ENCODE results near the gene TBX2. TPM values are rescaled to one million over a fixed set of nuclear protein-coding genes. Genes with fewer than 3 reads are reported as not detected.

Gene TBX2
- total and polyA plus RNA-seq, 10 of the 15 experiments (the other 5 are each of a cell fraction or from before 2014, with no cell fraction given), result 0.13 TPM; not detected in 9

GRCh38 chr17:61420052-61420451, 20.4 kb downstream of the TBX2 start:
- RAD21 ChIA-PET (ENCODE audit: unreplicated experiment), result interaction anchor here (0.6 to 1.1 kb wide), 2 partner anchors 46 to 417 kb away, joined by 3 to 4 read pairs; no protein-coding TSS in a partner anchor
- 17% methylated on average over 4 of the region's 4 CpGs for WGBS (ENCODE audit: insufficient coverage, insufficient replicate concordance, low lambda C conversion rate, missing lambda C conversion rate)
- Histone ChIP-seq H3K4me3 (no peak overlapping the region), H3K9me3 (replicated peaks; ENCODE audit: control insufficient read depth, insufficient read depth, low read length) (no peaks in the 10 kb centered on the region), H3K27ac (ENCODE audit: control insufficient read depth, insufficient read depth) (no peak overlapping the region), H2AFZ (ENCODE audit: control insufficient read depth, low read depth, low read length) (no peak overlapping the region), H4K20me1 (ENCODE audit: control insufficient read depth, insufficient read depth) (no peaks in the 10 kb centered on the region), H3K79me2 (ENCODE audit: control insufficient read depth, insufficient read depth, low read length) (no peaks in the 10 kb centered on the region), H3K4me1 (ENCODE audit: control insufficient read depth, insufficient read depth, low read length) (no peaks in the 10 kb centered on the region), H3K4me2 (ENCODE audit: control insufficient read depth, insufficient read depth) (no peak overlapping the region), H3K9ac (ENCODE audit: control insufficient read depth, insufficient read depth, low read length) (no peak overlapping the region), H3K36me3 (ENCODE audit: control insufficient read depth in 2 of 2, insufficient read depth in 2 of 2, low read length in 1 of 2) (no peaks in the 10 kb centered on the region), H3K27me3 (replicated peaks in 1 of 2; ENCODE audit: control insufficient read depth in 2 of 2, insufficient read depth in 2 of 2, low read length in 1 of 2) (peaks cover 0 to 2% of the 10 kb centered on the region in 2 experiments; a peak in 1 of 4 replicates)
- DNase-seq (ENCODE audit: low read depth, low spot score), result no peak
- CTCF ChIA-PET, result interaction anchor here (1.0 to 1.4 kb wide), 2 partner anchors 8 to 25 kb away, joined by 3 to 4 read pairs; no protein-coding TSS in a partner anchor
- no peak for ATAC-seq
- POLR2A ChIA-PET, result no interaction called here
- SMC1A ChIA-PET (ENCODE audit: uncharacterized antibody, unreplicated experiment), result interaction anchor here (1.0 to 1.5 kb wide), 2 partner anchors 129 to 417 kb away, joined by 3 to 5 read pairs; no protein-coding TSS in a partner anchor
- intact Hi-C loops (cut with micrococcal nuclease; ENCODE audit: unreplicated experiment) (no loop called here), in situ Hi-C loops (cut with MboI) (loop anchor here (5.0 kb wide), 1 partner anchor 132 kb away; no protein-coding TSS in a partner anchor)
- BruUV-seq (replicated peaks), result no TSS peak
- TF ChIP-seq PAX5 (IDR thresholded peaks at IDR 0.05; ENCODE audit: borderline replicate concordance, low read depth, low read length) (no peak), SUPT20H (IDR thresholded peaks at IDR 0.05; ENCODE audit: borderline replicate concordance, control insufficient read depth, low read depth, low read length) (no peak), ZSCAN29 (IDR thresholded peaks at IDR 0.05) (no peak), HDAC2 (IDR thresholded peaks at IDR 0.05) (no peak), ZNF687 (IDR thresholded peaks at IDR 0.05) (no peak)
- no peak for FAIRE-seq
